ENCODE measurements around the gene KDM5C. TPM values are rescaled to one million over a fixed set of nuclear protein-coding genes. Genes with fewer than 3 reads are reported as not detected.
A peak's percentile ranks its signal among the peaks of the same experiment; 100 is the strongest.

Gene KDM5C
- total and polyA plus RNA-seq, 11 donors, result 23.8 to 67.2 (median 34.3) TPM

DNA sequence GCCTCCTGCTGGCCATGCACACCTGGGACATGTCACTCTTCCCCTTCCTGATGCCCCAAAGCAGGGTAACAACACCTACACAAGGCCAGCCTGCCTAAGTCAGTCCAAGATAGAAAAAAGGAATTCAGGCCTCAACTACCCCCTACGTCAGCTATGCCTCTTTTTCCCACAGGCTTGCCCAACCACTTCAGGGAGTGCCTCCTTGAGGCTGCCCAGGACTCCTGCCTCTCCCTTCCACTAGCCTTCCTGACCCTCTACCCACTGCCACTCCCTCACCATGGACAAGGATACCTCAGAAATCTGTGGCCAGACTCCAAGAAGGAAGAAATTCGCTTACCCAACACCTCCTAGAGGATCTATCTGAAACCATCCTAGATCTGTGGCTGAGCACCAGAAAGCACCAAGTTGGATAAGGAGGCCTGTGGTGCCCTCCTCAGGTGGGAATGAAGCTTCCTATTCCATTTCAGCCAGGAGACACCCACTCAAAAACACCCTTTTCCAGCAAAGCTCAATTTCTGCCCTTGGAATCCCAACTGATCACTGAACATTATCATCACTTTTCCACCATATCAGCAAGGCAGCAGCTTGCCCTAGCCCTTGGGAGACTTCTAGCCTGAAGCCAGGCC is 1.8 kb downstream of the KDM5C start:
- intact Hi-C loops (cut with DNase I), result loop anchor here in 3 of 10 donors (10.0 kb wide), 2 partner anchors 62 to 138 kb away; partner anchors contain the start of genes IQSEC2 (in 2 of the 3) and TSPYL2 (in 1 of the 3)
- no peak for ATAC-seq
- Histone ChIP-seq H3K4me1 (peaks cover 0 to 43% (median 24%) of the 10 kb centered on the region in 12 donors), H3K9me3 (no peaks in the 10 kb centered on the region), H3K4me3 (peak overlapping the region in 10 of 12 donors; percentile 77 to 97 (median 90)), H3K36me3 (peaks cover 0 to 33% (median 23%) of the 10 kb centered on the region in 9 donors), H3K27me3 (no peaks in the 10 kb centered on the region), H3K27ac (peak overlapping the region in 1 of 12 donors; percentile 91)
- TF ChIP-seq POLR2A (IDR thresholded peaks at IDR 0.05), result no peak
- TF ChIP-seq, protein P1, sequence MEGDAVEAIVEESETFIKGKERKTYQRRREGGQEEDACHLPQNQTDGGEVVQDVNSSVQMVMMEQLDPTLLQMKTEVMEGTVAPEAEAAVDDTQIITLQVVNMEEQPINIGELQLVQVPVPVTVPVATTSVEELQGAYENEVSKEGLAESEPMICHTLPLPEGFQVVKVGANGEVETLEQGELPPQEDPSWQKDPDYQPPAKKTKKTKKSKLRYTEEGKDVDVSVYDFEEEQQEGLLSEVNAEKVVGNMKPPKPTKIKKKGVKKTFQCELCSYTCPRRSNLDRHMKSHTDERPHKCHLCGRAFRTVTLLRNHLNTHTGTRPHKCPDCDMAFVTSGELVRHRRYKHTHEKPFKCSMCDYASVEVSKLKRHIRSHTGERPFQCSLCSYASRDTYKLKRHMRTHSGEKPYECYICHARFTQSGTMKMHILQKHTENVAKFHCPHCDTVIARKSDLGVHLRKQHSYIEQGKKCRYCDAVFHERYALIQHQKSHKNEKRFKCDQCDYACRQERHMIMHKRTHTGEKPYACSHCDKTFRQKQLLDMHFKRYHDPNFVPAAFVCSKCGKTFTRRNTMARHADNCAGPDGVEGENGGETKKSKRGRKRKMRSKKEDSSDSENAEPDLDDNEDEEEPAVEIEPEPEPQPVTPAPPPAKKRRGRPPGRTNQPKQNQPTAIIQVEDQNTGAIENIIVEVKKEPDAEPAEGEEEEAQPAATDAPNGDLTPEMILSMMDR (IDR thresholded peaks at IDR 0.05), result no peak
- 33 to 66% (median 46%) methylated on average over 2 of the region's 2 CpGs for WGBS, 4 donors
- DNase-seq, result no peak

DNA sequence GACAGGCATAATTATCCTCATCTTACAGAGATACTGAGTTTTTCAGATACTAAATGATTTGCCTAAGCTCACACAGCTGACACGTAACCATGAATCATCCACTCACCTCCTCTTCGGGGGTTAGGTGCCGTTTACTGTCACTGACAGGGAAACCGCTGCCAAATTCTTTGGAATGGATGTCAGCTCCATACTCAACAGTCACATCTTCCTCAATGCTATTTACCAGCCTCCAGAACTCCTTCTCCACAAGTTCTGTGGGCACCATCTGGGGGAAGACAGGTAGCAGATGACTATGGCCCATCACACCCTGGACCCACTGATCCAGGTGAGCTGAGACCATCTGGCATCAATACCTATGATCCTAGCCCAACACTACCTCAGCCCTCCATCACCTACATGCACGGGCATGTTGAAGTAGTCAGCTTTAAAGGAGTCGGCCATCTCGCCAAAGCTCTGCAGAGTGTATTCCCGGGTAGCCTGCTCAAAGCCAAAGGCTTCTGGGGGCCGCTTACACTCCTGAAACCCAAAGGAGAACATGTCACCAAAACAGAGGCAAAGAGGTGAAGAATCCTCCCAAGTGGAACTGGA is 13.5 kb downstream of the KDM5C start:
- 83 to 94% (median 86%) methylated on average over 9 of the region's 9 CpGs for WGBS, 4 donors
- Histone ChIP-seq H3K9me3 (no peaks in the 10 kb centered on the region), H3K4me3 (no peak overlapping the region), H3K27ac (no peak overlapping the region), H3K27me3 (no peaks in the 10 kb centered on the region), H3K36me3 (peaks cover 0 to 99% (median 90%) of the 10 kb centered on the region in 9 donors), H3K4me1 (no peaks in the 10 kb centered on the region)
- no peak for TF ChIP-seq POLR2A (IDR thresholded peaks at IDR 0.05)
- TF ChIP-seq, protein P1 (IDR thresholded peaks at IDR 0.05), result no peak
- ATAC-seq, result no peak
- DNase-seq, result no peak
- intact Hi-C loops (cut with DNase I), result no loop called here

DNA sequence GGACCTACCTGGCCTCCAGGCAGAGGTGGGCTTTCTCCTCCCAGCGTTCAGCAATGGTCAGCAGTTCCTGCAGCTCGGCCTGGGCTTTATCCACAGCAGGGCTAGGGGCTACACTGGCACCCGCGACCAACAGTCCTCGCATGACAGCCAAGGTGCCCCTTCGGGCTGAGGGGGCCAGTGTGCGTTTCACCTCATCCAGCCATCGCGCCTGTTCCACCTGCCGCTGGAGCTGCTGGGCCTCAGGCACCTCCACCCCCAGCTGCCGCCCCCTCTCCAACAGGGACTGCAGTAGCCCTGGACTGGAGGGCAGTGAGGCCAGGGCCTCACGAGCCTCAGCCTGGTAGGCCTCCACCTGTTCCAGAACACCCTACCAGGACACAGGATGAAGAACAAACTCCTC is 28.3 kb downstream of the KDM5C start:
- H3K27me3 ChIP-seq, result no peaks in the 10 kb centered on the region
- 93 to 100% (median 96%) methylated on average over 1 to 12 of the region's 12 CpGs for WGBS, 4 donors

DNA sequence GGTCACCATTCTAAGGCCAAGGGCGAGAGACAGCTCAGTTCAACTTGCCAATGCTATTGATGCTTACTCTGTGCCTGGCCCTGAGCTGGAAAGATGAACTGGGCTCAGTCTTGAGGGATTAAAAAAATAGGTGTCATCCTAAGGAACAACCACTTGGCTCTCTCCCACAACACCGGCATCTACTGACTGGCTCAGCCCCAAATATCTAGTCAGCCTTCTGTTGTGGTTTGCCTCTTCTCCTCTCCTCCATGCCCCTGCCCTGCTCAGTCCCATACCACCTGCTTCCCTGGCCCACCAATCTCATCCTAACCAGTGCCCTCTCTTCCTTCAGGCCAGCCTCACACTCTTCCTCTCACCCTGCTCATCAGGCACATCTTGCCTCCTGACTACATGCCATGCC is 29.6 kb downstream of the KDM5C start:
- Histone ChIP-seq H3K27ac (no peak overlapping the region), H3K4me3 (no peak overlapping the region), H3K4me1 (no peaks in the 10 kb centered on the region), H3K27me3 (no peaks in the 10 kb centered on the region), H3K36me3 (peaks cover 0 to 96% (median 76%) of the 10 kb centered on the region in 9 donors), H3K9me3 (no peaks in the 10 kb centered on the region)
- intact Hi-C loops (cut with DNase I), result no loop called here
- 73 to 90% (median 78%) methylated on average over 2 of the region's 2 CpGs for WGBS, 4 donors
- ATAC-seq, result no peak
- TF ChIP-seq, protein P1 (IDR thresholded peaks at IDR 0.05), result no peak
- TF ChIP-seq POLR2A (IDR thresholded peaks at IDR 0.05), result no peak
- DNase-seq, result no peak

More for the DNA sequence above, 28.3 kb downstream of the KDM5C start:
- no peak overlapping the region for H3K4me3 ChIP-seq
- intact Hi-C loops (cut with DNase I), result no loop called here
- H3K9me3 ChIP-seq, result no peaks in the 10 kb centered on the region
- peaks cover 0 to 98% (median 88%) of the 10 kb centered on the region in 9 donors for H3K36me3 ChIP-seq
- DNase-seq (no peak), ATAC-seq (no peak)
- no peak overlapping the region for H3K27ac ChIP-seq
- no peaks in the 10 kb centered on the region for H3K4me1 ChIP-seq
- TF ChIP-seq, protein P1 (IDR thresholded peaks at IDR 0.05), result no peak
- TF ChIP-seq POLR2A (IDR thresholded peaks at IDR 0.05), result no peak

Measured in heart left ventricle (tissue), 16 donors.